Skeletal muscle cell (primary cell): Measurements from ENCODE around the gene TMEM200B.
"Not testable (repeated sequence)": the region's sequence is repeated elsewhere in the genome, so short reads cannot be mapped to it uniquely, and the experiment has no call there.

Experiments
- DNase-seq: peaks from one replicate; pipeline ENCODE4 v3.0.0-alpha.2; 2010; ENCODE audit warnings: low read depth
- H3K4me3 ChIP-seq: 2 replicates; pipeline ENCODE4 v1.5.1; 2011; ENCODE audit warnings: low read depth, mild to moderate bottlenecking, control low read depth, low read length, moderate library complexity

The TMEM200B gene

DNA sequence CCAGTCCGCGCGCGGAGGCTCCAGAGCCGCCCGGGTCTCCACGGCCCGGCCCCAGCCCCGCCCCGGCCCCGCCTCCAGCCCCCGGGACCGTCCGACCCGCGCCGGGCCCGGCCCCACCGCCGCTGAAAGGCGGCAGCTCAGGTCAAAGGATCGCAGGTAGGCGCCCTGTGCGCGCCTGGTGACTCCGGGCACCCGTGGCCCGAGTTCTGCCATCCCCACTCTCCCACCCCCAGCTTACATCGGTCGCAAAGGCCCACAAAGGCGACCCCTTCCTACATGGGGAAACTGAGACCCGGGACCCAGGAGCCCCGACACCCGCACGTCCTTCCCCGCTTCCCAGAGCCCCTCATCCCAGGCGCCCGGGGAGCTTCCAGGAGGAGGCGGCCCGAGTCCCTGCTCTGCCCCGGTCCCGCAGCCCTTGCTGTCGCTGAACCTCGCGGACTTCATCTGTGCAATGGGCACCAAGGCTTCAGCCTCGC is at the start of gene TMEM200B:
TSS of gene TMEM200B (minus strand) at position 17 of the 479 bp plus-strand sequence. CDS start 2,075 bp downstream, outside the sequence.
- H3K4me3 ChIP-seq: peak within 1 kb of the TSS; percentile 67
- DNase-seq: no peak

DNA sequence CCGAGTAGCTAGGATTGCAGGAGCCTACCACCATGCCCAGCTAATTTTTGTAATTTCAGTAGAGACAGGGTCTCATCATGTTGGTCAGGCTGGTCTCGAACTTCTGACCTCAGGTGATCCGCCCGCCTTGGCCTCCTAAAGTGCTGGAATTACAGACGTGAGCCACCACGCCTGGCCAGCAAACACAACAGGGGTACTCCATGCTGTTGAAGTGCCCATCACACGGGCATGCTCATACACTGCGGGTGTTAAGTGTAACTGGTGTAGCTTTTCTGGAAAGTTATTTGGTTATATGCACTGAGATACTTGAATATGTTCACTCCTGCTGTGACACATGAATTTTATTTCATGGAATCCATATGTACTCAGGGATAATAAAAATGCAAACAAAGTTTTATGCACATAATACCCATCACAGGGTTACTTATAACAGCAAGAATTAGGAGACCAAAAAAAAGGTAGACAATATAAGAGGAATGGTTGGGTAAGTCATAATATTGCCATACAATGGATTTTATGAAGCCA is 48.8 kb upstream of the TMEM200B start:
- DNase-seq: no peak
- H3K4me3 ChIP-seq: no peak overlapping the region

DNA sequence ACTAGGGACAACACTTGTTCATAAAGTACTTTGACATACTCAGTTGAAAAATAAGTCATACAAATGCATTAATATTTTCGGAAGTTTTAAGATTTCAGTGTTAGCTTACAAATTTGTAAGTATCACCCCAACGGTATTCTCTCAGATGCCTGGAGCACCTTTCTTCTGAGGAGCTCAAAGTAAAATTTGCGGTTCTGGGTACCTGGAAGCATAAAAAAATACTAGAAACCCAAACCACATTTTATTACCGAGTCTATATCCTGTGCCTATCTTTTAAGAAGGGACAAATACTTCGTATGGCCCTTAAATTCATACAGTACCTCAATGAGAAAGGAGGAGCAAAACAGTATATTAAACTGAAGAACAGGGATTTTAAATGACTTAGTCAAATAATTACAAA is 47.8 kb upstream of the TMEM200B start:
- H3K4me3 ChIP-seq: no peak overlapping the region
- no peak for DNase-seq

DNA sequence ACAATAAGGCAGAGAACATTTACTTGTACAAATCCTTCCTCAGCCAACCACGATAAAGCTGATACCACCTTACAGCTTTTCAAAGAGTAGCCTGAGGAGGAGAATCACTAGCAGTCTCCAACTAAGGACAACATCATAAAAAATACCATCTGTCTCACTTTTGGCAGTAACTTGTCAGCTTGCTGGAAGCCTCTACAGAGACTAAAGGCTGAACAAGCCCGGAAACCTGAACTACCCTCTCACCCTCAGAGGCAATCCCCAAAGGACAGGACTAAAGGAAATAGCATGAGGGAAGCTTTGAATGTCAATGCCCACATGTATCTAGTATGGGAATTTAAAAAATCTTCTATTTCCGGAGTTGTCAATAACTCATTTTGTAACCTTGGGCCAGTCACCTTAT is 47.4 kb upstream of the TMEM200B start:
- peak; percentile 47 for DNase-seq

DNA sequence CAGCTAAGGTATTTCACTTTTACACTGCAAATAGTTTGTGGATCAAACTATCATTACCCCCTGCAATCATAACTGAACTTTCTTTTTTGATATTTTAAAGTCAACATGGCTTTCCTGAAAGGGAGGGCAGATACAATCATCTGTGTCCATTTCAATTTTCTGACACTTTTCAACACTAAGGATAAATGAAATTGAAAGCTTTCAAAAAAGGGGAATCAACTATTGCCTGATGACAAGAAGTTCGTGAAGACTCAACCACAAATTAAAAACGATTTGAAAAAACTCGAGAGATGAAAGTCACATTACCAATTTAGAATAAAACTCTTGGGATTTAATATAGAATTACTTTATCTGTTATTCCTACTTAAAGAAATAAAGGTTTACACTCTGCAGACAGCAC is 46.3 kb upstream of the TMEM200B start:
- DNase-seq: no peak

More for the DNA sequence above, 47.4 kb upstream of the TMEM200B start:
- H3K4me3 ChIP-seq: no peak overlapping the region

DNA sequence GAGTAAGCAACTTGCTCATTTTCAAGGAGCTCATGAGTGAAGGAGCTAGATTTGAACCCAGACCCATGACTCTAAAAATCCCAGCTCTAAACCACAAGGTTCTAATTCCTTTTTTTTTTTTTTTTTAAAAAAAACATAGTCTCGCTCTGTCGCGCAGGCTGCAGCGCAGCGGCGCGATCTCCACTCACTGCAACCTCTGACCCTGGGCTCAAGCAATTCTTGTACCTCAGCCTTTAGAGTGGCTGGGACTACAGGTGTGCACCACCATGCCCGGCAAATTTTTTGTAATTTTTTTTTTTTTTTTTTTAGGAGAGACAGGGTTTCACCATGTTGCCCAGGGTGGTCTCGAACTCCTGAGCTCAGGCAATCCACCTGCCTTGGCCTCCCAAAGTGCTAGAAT is 44.2 kb upstream of the TMEM200B start:
- no peak for DNase-seq
- no peak overlapping the region for H3K4me3 ChIP-seq

More for the DNA sequence above, 46.3 kb upstream of the TMEM200B start:
- H3K4me3 ChIP-seq: no peak overlapping the region

DNA sequence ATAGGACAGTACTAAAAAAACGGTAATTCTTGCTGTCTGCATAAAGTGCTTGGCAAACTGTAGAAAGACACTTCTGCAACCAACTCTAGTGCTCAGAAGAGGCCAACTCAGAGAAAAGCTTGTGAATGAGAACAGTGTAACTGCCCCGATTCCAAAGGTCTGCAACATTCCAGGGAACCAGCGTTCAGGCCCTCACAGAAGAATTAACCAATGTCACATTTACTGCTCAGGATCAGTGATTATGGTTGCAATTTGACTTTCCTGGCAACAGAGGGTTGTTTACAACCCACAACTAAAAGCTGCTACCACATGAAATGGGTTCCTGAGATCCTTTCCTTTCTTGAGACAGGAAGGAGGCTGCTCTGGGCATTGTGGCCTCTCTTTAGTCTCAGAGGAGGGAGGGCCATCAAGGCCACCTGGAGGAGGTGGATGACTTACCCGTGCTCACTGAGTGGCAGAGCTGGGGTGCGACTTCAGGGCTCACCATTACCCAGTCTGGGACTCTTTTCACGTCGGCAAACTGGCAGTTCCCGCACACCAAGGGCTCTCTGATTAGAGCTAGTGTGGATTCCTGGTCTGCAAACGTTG is 42.7 kb upstream of the TMEM200B start:
- no peak for DNase-seq

DNA sequence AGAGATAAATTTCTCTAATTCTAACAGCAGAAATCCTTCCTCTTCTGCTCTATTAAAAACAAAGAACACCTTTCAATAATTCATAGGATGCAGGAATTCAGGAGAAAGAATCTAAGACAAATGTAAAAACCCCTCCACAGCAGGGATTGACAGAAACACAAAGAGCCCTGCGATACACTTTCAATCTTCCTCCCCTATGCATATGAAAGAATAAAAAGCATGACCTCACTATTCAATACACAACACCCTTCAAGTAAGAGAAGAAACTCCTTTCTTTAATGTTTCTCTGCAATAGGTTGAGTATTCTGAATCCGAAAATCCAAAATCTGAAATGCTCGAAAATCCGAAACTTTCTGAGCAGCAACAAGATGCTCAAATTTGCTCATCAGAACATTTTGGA is 40.9 kb upstream of the TMEM200B start:
- no peak overlapping the region for H3K4me3 ChIP-seq
- no peak for DNase-seq

More for the DNA sequence above, 42.7 kb upstream of the TMEM200B start:
- H3K4me3 ChIP-seq: no peak overlapping the region

DNA sequence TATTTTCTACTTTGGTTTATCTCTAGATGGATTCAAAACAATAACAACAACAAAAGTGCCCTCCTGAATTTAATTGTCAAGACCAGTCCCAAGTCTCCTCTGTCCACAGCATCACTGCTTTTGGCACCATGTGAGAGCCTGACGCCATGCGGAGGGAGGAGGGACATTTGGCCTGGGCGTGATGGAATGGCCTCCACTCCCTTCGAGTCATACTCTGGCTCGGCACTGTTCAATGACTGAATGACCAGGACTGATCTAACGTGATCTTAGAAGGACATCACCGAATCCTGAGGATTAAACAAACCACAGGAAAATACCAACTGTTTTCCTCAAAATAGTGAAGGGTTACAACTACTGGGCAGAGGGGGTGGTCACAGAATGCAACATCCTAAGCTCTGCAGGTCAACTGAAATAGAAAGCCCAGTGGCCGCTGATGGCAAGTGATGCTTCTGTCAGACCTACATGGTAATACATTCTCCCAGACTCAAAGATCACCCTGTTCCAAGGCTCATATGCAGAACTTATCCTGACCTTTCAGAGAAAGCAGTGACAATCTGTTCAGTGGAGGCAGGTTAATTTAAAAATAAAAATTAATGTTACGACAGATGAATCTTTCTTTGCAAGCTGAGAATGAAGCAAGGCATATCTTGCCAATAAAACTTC is 38.9 kb upstream of the TMEM200B start:
- DNase-seq: no peak
- no peak overlapping the region for H3K4me3 ChIP-seq

DNA sequence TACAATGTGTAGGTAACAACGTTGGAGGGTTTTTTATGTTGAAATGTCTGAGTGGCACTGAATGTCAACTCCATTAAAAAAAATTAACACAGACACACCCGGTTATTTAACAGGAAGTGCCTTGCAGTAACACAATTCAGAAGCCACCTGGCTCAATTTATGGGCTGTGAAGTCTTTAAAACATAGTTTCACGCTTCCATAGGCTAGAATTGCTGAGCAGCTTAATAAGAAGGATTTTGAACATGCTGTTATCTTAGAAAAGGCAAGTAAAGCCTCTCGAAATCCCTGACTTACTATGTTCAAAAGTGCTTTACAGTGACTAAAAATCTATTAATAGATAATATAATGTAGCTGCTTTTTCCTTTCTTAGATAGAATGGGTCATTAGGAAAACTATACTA is 38.3 kb upstream of the TMEM200B start:
- DNase-seq: no peak
- no peak overlapping the region for H3K4me3 ChIP-seq

DNA sequence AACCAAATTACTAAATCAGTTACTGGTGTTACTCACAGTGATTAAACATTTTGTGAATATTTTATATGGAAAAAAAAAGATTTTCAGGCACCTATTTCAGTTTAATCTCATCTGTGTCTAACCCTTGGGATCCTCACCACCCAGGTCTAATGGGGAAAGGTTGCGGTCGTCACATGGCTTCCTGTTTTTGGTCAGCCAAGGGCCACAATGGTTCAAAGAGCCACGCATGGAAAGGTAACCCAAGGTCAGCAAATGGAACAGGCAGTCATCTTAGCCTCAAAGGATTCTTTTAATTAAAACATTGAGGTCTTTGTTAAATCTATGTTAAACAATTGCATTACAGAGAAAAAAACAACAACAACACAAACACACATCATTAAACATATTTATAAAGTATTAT is 36.1 kb upstream of the TMEM200B start:
- H3K4me3 ChIP-seq: no peak overlapping the region
- DNase-seq: no peak

DNA sequence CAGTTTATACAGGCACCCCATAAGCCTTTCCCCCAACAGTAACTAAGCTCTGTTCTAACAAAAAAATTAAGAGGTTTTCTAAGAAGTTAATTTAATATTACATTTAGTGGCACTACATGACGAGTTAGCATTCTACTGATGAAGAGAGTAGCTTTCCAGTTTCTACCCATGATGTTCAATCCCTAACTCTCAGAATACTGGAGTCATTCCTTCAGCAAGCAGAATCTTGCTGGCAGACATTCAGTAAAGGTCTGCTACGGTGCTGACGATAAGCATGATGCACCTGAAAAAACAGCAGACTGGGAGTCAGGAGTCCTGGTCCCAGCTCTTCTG is 33.5 kb upstream of the TMEM200B start:
- H3K4me3 ChIP-seq: no peak overlapping the region
- DNase-seq: no peak

DNA sequence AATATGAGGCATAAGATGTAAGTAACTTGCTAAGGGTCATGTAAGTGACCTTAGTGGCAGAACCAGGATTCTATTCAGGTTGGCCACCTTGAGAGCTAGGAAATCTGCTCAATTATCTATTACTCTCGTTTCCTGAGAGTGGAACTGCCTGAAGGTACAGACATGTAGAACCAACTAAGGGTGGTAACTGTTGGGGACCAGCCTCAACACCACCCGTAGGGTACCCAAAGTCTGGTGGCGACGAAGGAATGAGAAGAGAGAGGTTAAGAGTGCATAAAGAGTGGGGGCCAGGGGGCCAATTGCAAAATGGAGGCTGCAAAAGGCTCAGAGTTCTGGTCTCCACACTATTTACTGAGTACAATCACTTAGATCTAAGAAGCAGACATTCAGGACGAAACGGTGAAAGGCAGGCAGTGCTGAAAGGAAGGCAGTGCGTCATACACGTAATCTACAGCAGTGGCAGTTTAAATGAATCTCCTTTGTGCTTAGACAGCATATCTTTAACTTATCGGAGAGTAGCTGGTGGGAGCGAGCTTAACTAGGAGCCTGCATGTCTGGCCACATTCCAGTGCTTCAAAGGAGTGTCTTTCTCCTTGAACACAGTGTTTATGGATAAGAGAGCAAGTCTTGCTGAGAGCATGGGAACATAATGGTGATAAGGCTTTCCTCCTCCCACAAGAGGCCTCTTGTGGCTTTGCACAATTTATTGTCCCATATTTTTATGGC is 33.0 kb upstream of the TMEM200B start:
- no peak overlapping the region for H3K4me3 ChIP-seq
- DNase-seq: no peak

DNA sequence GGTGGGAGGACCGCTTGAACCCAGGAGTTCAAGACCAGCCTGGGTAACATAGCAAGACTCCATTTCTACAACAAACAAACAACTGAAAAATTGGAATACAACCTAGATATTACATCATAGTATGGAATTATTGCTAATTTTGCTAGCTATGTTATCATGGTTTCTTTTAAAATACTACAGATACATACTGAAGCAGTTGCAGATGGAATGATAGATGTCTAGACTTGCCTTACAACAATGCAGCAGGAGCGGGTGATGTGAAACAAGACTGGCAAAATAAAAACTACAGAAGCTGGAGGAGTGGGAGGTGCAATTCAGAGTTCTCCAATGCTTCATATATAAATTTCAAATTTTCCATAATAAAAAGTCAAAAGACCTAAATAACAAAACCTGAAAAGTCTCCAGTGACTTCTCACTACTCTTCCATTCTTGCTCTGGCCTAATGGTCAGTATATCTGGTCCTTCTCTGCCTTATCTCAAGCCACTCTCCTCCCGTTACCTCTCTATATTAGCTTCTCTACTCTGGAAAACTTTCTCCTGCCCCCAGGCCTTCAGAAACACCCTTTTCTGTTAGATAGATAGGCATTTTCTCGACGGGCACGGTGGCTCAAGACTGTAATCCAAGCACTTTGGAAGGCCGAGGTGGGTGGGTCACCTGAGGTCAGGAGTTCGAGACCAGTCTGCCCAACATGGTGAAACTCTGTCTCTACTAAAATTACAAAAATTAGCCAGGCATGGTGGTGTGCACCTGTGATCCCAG is 28.5 kb upstream of the TMEM200B start:
- H3K4me3 ChIP-seq: no peak overlapping the region
- DNase-seq: no peak

DNA sequence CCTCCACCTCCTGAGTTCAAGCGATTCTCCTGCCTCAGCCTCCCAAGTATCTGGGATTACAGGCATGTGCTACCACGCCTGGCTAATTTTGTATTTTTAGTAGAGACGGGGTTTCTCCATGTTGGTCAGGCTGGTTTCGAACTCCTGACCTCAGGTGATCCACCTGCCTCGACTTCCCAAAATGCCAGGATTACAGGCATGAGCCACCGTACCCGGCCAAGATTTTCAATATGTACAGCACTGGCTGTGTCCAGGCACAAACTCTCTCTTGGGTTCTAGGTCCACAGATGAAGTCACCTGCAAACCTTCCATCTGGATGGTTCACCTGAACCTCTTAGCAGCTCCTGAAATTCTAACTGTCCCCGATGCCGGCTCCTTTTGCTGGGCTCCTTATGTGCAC is 26.6 kb upstream of the TMEM200B start:
- not testable (repeated sequence) for H3K4me3 ChIP-seq, DNase-seq

DNA sequence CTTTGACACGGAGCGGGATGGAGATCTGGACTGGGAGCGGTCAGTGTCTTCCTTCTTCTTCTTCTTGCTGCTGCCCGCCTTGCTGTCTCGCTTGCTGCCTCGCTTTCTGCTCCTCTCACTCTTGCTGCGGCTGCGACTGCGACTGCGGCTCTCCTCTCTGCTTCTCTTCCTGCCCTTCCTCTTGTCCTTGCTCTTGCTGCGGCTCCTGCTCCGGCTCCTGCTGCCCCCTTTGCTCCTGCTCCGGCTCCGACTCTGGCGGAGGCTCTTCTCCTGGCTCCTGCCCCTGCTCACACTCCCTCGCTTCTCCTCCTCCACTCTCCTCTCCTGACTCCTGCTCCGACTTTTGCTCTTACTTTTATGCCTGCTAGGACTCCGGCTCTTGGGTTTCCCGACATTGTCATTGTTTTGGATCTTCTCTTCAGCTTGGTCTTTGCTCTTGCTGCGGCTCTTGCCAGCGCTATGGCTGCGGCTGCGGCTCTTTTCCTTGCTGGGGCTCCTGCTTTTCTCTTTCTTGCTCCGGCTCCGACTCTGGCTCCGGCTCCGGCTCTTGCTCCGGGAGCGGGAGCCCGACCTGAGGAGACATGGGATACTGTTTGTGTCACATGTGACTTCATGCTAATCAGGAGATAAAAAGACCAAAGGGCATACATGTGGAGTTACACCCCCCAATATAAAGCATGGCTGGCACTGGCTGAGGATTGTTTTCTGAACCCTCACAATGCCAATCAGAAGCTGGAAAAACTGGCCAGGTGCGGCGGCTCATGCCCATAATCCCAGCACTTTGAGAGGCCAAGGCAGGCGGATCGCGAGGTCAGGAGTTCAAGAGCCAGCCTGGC is 25.2 kb upstream of the TMEM200B start:
- H3K4me3 ChIP-seq: no peak overlapping the region
- no peak for DNase-seq

DNA sequence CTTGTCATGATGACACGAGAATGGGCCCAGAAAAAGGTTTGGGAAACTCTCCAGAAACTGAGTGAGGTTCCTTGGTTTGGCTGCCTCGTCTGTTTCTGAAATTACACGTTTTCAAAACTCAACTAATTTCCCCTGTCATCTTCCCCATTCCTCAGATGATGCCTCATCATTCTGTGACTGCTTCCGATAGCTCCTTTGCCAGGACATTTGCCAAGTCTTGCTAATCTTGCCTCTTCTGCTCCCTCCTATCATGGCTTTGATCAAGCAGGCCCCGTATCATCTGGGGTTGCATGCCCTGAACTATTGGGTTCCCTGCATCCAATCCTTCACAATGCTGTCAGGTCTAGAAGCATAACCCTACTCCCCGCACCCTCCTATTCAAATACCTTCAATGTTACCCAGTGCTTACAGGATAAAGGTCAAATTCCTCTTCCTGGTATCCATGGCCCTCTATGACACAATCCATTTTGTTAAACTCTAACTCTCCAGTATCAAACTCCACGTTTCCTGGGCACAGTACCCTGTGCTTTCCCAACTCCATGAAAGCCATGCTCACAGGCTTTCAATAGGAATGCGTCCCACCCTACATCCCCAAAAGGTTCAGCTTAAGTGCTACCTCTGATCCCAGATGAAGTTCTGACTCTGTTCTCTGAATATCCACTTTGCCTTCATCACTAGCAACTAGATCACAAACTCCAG is 22.2 kb upstream of the TMEM200B start:
- no peak overlapping the region for H3K4me3 ChIP-seq
- peak; percentile 47 for DNase-seq

DNA sequence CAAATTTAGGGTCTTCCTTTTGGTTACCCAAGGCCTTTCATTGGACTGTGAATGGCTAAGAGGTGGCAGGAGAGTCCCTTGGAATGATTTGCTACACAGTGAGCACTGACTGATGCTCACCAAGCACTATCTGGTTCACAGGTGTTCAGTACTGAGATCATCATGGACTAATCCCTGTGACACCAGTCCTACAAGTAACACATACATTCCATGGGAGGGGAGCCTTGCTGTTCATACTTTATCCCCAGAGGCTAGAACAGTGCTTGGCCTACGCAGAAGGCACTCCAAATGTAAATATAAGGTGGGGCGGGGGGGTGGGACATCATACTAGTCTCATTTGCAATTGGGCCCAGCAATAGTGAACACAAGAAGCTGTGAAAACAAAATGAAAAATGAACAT is 20.5 kb upstream of the TMEM200B start:
- no peak overlapping the region for H3K4me3 ChIP-seq
- no peak for DNase-seq
